SK-N-SH treated with all-trans-retinoic acid at 6 μM for 48 hours (cell line): ENCODE measurements around the gene PREPL.

ENCODE experiments used
- ARNTL ChIP-seq: fragments of 450-650 bp; formaldehyde crosslinking; IDR thresholded peaks from 2 replicates; pipeline ENCODE4 v1.5.0; 2020; ENCODE audit warnings: low read depth, mild to moderate bottlenecking, moderate library complexity, borderline replicate concordance
- BACH2 ChIP-seq: fragments of 250-450 bp; sonication (Bioruptor Pico); IDR thresholded peaks from 2 replicates; pipeline ENCODE4 v1.9.0; 2021; ENCODE audit warnings: mild to moderate bottlenecking, borderline replicate concordance
- RARB ChIP-seq: fragments of 250-450 bp; sonication (Bioruptor Pico); IDR thresholded peaks from 2 replicates; pipeline ENCODE4 v1.8.0; 2021; ENCODE audit warnings: mild to moderate bottlenecking, moderate library complexity
- ZC3H10 ChIP-seq: fragments of 250-450 bp; sonication (Bioruptor Pico); IDR thresholded peaks from 2 replicates; pipeline ENCODE4 v1.5.1; 2021; ENCODE audit warnings: mild to moderate bottlenecking, moderate library complexity

DNA sequence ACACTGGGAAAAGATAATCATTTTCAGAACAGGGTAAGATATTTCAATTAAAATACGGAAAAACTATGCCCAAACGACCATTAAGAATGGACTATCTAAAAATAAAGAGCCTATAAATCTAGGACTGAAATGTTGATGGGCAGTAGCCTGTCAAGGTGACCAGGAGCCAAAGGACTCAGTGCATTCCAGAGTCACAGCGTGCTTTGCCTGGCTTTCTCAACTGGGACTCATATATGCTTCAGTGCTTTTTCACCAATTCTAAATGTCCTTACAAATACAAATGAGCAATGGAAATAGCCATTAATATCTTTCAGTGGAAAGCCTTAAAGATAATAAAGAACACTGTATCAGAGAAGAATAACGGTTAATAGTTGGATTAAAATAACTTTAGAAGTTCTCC, 35.4 kb downstream of the PREPL start:
- TF ChIP-seq BACH2 (CRISPR knock-in tag) = no peak
- no peak for TF ChIP-seq ARNTL (CRISPR knock-in tag)
- TF ChIP-seq ZC3H10 (CRISPR knock-in tag) = no peak
- no peak for TF ChIP-seq RARB
